ENCODE data around the gene TNFAIP8.

Gene TNFAIP8

DNA sequence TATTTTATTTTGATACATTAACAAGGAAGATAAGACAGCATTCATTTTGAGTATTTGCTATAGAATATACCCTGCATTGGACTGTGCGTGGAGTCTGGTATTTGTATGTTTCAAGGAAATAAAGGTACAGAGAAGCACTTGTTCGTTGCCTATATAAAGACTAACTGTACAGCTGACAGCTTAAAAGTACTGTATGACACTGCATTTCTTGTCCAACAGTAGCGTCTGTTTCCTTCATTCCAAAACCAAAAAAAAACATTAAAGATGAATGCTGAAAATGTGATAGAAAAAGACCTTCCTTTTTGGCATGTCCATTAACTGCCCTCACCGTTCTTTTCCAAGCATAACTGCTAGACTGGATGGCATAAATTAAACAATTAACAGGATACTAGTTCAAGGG lies 15.3 kb downstream of the TNFAIP8 start:
- DNase-seq, result no peak

DNA sequence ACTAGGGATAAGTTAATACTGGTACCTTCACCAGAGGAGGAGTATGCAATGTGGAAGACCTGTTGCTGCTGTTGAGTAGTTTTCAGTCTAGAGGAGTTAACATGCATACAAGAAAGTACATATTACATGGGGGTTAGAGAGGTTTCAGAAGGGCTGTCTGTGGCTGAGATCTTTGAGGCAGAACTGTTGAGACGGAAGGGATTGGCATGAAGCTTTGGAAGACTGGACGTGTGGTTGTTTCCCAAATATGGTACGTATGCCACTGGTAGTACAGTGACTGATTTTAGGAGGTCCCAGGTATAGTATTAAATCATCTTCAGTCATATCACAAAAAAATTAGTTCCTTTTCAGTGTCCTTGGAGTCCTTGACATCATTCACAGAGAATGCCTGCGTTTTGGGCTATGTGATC lies 17.6 kb downstream of the TNFAIP8 start:
- DNase-seq, result no peak

DNA sequence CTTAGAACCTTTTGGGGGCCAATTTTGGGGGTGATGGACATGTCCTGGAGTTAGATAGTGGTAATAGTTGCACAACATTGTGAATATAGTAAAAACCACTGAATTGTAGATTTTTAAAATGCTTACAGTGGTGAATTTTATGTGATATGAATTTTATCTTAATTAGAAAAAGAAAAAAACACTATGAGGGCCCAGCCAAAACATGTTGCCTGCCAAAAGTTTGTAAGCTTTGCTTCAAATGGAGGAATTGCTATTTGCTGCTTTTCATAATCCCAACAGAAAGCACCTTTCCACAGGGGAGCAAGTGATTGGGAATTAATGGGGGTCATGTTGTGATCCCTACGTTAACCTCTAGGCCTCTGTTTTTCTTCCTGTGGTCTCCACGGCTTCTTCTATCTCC lies 19.1 kb downstream of the TNFAIP8 start:
- no peak for DNase-seq

DNA sequence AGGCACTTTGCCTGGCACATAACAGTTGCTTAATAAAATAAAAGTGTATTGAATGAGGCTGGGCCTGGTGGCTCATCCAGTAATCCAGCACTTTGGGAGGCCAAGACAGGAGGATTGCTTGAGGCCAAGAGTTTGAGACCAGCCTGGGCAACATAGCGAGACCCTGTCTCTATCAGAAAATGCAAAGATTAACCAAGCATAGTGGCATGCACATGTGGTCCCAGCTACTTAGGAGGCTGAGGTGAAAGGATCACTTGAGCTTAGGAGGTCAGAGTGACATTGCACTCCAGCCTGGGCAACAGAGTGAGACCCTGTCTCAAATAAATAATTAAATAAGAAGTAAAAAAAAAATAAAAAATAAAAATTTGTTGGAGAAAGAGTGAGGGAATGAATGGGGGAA lies 21.2 kb downstream of the TNFAIP8 start:
- DNase-seq, result no peak

DNA sequence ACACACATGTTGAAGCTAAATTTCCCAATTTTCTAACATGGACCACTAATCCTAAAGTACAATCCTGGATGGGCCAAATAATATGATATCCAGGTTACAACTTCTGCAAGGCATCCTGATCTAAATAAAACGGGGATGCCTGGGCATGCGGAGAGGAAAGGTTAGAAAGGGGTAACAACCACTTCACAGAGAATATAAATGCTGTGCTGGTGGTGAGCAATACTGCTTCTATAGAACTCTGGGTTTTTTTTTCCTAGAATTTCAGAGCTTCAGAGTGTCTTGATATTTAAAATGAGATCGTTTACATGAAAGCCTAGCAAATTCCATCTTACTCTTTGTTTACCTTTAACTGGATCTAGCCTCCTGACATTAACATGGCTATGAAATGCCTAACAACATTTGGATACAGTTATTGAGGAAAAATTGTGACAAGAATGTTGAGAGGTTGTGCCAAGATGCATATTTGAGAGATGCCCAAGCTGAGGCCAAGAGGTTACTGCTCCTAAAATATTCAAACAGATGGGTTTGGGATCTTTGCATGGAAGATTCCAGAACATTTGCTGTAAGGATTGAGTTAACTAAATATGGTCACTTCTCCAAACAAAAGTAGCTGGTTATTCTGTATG lies 22.4 kb downstream of the TNFAIP8 start:
- no peak for DNase-seq

DNA sequence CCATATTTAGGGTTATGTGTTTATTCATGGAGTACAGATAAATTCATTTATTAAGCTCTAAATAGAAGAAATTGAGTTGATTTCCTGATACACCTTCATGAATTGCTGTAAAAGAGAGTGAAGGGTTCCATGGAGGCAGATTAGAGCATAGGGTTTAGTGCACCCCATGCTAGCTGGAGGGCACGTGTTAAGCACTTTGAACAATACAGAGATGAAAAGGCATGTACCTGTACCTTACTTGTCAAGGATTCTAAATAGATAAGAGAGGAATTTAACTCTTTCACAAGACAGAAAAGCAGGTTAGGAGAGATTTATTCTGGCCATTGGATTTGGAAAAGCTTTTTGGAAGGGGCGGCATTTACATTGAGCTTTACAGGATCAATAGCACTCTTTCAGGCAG lies 23.3 kb downstream of the TNFAIP8 start:
- DNase-seq, result no peak

DNA sequence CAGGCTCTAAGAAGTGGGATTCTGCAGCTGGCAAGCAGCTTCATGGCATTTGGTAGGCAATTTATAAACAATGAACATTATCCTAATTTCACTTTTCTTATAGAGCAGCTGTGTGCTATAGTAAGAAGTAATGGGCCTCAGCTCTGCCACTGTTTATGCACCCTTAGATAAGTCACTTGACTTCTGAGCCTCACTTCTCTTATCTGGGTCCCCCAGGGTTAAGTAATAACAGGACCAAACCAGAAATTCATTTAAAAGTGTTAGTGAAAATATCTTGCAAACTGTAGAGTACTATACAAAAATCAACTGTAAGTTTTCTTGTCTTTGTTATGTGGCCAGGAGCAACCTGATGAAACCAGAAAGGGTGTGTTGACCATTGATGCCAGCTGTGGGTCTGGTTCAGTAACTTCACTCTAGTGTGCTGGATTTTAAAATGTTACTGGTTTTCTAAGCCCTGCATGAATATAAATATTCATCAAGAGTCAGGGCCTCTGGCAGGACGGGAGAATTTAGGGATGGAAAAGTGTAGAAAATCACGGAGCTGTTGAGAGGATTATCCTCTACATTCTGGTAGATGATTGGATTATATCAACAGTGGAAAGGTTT lies 24.2 kb downstream of the TNFAIP8 start:
- no peak for DNase-seq

DNA sequence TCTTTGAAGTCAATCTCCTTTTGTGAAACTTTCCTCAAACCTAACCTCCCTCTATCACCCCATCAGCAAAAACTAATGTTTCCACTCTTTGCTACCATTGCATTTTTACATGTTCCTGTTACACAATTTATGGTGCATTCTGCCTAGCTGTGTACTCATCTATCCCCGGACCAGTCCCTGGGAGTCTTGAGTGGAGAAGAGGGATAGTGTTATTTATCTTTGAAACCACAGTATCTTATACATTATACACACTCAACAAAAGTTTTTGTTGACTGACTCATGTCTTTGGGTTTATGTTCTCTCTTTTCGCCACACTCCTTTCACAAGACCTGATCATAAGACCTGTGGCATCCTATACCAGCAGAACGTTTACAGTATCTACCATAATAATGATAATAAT lies 26.4 kb downstream of the TNFAIP8 start:
- DNase-seq, result no peak

DNA sequence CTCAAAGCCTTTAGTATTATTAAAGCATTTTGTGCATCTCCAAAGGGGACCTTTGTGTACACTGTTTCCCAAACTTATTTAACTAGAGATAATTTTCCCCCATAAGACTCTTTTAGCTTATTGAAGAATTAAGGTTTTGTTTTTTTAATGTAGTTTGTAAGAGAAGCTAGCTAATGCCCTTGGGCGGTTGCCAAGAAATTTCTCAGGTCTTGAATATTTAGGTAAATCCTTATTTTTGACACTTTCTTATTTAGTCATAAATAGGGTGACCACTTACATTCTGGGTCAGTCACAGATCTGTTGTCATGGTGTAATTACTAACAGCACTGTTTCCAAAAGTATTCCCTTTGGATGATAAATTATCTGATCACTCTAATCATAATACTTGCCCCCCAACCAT lies 27.2 kb downstream of the TNFAIP8 start:
- no peak for DNase-seq

DNA sequence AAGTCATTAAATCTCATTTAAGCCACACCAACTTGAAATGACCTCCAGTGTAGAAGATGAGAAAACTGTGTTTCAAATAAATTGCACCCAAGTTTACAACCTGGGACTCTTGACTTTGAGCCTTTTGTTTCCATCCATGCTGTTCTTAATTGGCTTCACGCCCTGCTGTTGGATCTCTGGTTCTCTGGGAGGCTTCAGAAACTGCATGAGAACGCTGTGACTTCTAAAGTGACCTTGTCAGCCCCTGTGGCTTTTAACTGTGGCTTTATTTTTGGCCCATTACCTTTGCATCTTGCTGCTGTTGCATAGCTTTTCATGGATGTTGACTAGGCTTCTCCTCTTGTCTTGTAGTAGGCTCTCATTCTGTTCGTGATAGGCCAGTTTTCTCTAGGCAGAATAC lies 29.3 kb downstream of the TNFAIP8 start:
- DNase-seq, result no peak

DNA sequence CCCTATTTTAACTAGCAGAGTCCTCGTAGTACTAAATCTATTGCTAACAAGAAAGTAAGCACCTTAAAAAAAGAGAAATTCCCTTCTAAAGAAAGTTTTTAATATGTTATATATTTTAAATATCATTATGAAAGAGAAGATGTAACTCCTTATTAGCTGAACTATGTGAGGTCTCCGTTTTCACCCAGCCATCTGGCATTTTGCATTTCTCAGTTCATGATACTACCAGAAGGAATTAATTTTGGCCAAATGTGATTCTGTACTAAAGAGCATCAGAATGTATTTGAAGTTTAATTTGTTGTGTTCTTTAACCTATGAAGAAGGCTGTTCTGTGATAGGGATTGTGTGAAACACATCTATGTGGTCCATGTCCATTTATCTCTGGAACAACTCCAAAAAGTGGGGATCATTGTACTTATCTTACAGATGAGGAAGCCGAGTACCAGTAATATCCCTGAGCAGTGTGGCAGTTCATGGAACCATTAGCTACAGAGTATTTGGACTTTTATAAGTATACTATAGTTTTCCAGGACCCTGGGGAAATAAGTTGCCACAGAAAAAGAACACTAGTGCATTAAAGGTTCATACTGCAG lies 29.8 kb downstream of the TNFAIP8 start:
- no peak for DNase-seq

DNA sequence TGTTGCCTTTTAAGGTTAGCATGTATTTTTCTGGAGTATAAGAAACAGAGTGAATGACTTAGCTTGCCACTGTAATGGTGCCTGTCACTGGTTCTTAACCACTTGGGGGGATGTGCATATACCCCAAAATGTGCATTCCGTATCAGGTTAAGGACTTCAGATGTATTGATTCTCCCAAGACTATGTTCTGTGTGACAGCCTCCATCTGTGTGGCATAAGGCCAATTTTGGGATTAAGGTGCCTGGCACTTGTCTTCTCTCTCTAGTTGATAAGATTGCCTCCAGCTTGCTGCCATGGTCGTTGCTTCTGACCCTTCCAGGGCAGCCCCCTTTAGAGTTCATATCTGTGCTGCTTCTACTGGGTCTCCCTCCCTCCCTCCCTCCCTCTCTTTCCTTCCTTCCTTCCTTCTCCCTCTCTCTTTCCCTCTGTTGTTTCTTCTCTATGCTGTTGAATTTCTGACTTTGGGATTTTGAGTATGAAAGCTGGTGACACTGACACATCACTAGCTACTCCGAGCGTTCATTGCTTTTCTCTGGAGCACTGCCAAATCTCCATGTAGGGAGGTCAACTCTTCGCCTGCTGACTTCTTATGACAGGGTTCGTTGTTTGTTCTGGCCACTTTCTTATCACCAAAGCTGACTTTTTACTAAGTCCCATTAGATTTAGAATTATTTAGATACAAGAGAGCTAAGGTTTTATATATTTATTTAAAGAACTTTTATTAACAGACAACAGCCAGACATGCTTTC lies 31.0 kb downstream of the TNFAIP8 start:
- DNase-seq, result no peak

DNA sequence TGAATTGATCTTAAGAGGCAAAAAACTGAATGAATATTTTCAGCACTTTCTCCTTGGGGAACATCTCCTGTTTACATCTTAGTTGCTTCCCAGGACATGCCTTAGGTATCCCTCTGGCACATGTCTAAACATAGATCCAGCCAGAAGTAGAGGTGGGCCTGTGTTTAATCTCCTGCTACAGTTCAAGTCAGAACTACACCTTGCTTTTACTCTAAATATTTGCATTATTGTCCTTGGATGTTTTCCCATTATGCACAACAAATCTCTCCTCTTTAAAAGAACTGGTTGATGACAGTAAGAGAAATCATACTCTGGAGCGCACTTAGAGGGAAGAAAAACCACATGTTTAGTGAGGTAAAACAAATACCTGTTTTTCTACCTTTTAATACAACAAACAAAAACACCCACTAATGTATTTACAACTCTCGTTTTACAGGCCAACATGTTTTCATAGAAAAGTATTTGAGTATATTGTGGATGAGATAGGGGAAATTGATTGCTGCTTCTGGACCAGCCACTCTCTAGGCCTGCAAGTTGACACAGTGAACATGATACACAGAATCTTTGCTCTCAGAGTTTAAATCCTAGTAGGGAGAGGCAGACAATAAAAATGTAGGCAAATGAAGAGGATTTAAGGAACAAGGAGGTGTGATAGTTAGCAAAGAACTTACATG lies 32.3 kb downstream of the TNFAIP8 start:
- no peak for DNase-seq

DNA sequence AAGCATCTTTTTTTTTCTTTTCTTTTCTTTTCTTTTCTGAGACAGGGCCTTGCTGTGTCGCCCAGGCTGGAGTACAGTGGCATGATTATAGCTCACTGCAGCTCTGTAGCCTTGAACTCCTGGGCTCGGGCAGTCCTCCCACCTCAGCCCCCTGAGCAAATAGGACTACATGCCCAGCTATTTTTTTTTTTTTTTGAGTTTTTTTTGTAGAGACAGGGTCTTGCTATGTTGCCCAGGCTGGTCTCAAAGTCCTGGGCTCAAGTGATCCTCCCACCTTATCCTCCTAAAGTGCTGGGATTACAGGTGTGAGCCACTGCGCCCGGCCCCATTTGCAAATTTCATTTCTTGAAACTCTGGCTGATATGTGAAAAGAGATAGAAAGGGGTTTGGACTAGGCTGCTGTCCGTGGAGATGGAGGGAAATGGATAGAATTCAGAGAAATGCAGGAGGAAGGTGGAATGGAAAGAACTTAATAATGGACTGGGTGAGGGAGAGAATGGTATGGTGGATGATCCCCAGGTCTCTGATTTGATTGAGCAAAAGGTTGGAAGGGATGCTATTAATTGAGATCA lies 32.9 kb downstream of the TNFAIP8 start:
- no peak for DNase-seq

DNA sequence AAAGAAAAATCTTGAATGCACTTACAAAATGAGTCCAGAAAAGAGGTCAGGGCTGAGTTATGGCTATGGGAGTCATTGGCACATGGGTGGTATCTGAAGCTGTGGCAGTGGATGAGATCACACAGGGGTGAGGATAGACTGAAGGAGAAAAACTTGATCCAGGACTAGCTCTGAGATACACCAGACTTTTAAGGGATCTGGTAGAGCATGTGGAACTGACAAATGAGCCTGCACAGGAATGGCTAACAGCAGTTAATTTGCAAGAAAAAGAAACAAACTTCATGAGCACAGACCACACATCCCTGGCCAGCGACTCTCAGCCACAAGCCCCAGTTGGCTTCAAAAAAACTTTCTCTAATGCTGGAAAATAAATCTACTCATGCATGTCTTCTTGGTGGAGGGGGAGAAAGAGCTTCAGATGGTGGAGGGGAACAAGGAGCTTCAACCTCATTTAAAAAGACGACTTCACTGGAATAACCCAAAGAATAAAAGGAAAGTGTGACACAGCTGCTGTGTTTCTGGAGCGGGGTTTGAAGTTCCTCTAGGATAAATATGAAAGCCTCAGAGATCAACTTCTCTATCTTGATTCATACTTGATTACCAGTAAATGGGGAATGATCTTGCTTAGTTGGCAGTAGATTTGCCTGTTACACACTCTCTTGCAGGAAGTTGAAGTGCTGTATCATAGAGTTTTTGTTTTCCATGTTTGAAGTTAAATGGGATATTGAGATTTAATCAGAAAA lies 33.6 kb downstream of the TNFAIP8 start:
- no peak for DNase-seq

DNA sequence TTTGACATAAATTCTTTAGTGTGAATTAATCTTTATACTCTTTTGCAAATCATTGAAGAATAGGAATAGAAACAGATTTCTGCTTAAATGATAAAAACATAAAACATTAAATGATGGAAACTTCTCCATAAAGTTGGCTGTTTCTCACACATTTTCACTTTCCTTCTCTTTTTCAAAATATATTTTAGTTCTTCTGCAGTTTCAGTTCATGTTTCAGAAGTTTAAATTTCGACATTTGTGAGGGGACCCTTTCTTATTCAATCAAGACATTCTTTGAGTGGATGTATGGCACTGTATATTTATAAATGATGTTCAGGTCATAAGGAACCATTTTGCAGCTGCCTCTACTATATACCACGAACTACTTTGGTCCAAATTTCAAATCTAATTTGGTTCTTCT lies 34.6 kb downstream of the TNFAIP8 start:
- DNase-seq, result no peak

DNA sequence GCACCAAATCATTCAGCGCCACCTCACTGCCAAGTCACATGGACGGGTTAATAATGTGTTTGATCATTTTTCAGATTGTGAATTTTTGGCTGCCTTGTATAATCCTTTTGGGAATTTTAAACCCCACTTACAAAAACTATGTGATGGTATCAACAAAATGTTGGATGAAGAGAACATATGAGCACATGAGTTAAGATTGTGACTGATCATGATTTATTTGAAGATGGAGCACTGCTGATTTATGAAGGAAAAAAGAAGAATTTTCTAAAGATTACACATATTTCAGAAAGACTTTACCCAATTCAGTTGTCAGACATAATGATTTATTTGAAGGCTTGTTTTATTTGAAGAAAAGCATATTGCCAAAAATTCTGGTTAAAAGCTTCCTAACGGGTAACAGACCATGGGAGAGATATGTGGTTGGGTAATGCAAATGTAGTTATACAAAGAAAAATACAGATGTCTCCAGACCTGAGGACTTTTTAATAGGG lies 37.4 kb downstream of the TNFAIP8 start:
- DNase-seq, result no peak

DNA sequence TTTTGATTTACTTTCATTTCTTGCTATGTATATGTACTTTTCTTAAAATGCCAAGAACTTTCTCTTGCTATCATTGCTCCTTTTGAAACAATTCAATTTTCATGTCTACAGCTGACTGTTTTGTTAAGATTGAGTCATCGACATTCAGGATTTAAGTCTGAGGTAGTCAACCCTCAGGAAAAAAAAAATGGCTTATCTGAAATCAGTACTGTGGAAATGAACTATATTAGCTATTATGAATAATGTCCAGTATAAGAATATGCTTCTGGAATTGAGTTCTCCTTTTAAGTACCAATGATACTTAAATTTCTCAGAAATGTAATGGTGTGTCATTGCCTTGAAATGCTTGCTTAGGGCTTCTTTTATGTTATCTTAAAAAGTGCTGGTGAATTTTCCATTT lies 37.9 kb downstream of the TNFAIP8 start:
- no peak for DNase-seq

DNA sequence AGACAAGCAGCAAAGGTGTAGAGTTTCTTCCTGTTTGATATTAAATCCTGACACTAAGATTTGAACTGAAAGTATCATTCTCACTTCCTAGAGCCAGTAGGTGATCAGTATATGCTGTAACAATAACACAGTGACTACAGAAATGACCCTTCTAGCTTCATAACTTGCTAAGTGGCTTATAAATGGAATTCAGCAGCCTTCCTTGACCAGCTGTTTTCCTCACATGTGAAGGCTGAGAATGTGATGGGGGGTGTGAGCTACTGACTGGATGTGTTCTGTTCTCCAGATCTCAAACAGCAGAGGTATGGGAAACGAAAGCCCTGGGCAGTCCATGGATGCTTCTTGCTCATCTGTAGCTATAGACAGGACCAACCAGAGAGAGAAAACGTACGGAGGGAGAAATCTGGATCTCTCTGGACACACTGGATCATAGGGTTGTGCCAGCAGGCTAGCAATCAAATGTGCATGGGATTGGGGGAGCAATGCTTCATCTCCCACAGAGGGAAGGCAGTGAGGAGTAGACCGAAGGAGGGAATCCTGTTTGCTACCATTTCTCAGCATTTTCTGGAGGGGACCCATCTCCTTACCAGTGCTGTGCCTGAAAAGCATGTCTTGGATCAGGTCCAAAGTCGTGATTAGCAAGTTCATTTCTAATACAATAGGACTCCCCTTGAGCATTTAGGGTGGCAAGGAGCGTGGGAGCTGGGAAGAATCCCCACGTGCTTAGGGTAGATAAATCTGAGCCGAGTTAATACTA lies 39.4 kb downstream of the TNFAIP8 start:
- no peak for DNase-seq

DNA sequence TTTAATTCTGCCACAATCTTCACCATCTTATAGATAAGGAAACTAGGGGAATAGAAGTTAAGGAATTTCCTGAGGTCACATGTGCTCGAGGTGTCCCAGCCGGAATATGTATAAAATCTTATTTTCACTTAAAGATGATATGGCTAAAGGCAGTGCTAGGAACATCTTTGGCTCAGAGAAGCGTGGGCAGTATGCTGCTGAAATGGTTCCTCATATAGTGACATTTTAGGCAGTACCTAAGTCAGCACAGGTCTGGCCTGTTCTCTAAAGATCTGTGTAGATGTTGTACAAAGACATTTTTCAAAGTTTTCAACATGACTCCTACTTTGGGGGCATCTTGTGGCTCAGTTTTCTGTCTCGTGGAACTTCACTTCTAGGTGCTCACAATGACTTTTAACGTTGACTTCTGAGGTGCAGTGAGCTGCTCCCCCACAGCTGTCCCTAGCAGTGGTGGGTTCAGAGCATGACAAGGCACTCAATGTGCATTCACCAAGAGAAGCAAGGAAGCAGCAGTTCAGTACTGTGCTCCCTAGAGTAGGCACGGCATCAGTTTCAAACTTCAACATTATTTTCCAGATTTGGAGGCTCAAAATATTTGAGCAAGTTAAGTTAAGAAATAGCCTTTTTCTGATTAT lies 40.3 kb downstream of the TNFAIP8 start:
- DNase-seq, result peak in 1 of 2 donors; percentile 12
